Measurements from ENCODE around the gene TUSC2.

GRCh38 chr3:50369012-50369670 is 41.1 kb upstream of the TUSC2 start:
- no peak for TF ChIP-seq CTCF (IDR thresholded peaks at IDR 0.05)
- no peak for TF ChIP-seq ZFX (IDR thresholded peaks at IDR 0.05; ENCODE audit: borderline replicate concordance)
